H1 (cell line): ENCODE results near the gene SZT2. TPM values are rescaled to one million over a fixed set of nuclear protein-coding genes. Genes with fewer than 3 reads are reported as not detected.

ENCODE experiments used
- CTCF ChIA-PET: fragments of 300-600 bp; sonication (Branson Sonifier 250); formaldehyde crosslinking; loops from one replicate; lab custom pipeline; 2021; ENCODE audit not compliant: partially characterized antibody; lab: Charles Lee
- POLR2A ChIA-PET: fragments of 300-600 bp; sonication (Branson Sonifier 250); formaldehyde crosslinking; loops from one replicate; lab custom pipeline; 2021; ENCODE audit warnings: inconsistent platforms; ENCODE audit not compliant: partially characterized antibody; lab: Charles Lee
- DNase-seq, 2 experiments: peaks; one replicate each; pipeline versions ENCODE4 v3.0.0 to v3.0.0-alpha.2; 2010 to 2022; ENCODE audit warnings: low spot score in 2 of 2, low read depth in 1 of 2, mixed read lengths in 1 of 2
- FAIRE-seq: peaks from 2 replicates; lab custom pipeline; 2011; peaks lifted over from hg19 to GRCh38; lab: Jason Lieb, UNC
- H2AFZ ChIP-seq: 2 replicates; pipeline ENCODE4 v1.8.1; 2012; ENCODE audit warnings: low read length, inconsistent platforms
- H2AK5ac ChIP-seq: 2 replicates; pipeline ENCODE4 v1.6.1; 2013; ENCODE audit warnings: low read depth, low read length
- H2BK120ac ChIP-seq: replicated peaks from 2 replicates; pipeline ENCODE3; 2013; ENCODE audit warnings: low read depth, low read length, inconsistent platforms
- H2BK12ac ChIP-seq: 2 replicates; pipeline ENCODE4 v1.6.1; 2013; ENCODE audit warnings: low read depth, low read length
- H2BK15ac ChIP-seq: 2 replicates; pipeline ENCODE4 v1.6.1; 2013; ENCODE audit warnings: low read length
- H2BK20ac ChIP-seq: 2 replicates; pipeline ENCODE4 v1.6.1; 2013; ENCODE audit warnings: low read length
- H2BK5ac ChIP-seq: 2 replicates; pipeline ENCODE4 v1.6.1; 2013; ENCODE audit warnings: low read depth, low read length
- H3K14ac ChIP-seq: 2 replicates; pipeline ENCODE4 v1.6.1; 2013; ENCODE audit warnings: inconsistent platforms; ENCODE audit not compliant: insufficient read length
- H3K18ac ChIP-seq: 2 replicates; pipeline ENCODE4 v1.6.1; 2013; ENCODE audit warnings: low read length; ENCODE audit errors: extremely low read depth
- H3K23ac ChIP-seq: 2 replicates; pipeline ENCODE4 v1.6.1; 2013; ENCODE audit warnings: inconsistent platforms; ENCODE audit not compliant: insufficient read length
- H3K23me2 ChIP-seq: 2 replicates; pipeline ENCODE4 v1.6.1; 2013; ENCODE audit warnings: low read depth, low read length
- H3K27ac ChIP-seq: 2 replicates; pipeline ENCODE4 v1.6.1; 2011; ENCODE audit warnings: low read depth, low read length, inconsistent platforms
- H3K27me3 ChIP-seq, 4 experiments: replicated peaks in 1 of 4; 1 replicate in 1 of 4; 2 replicates in 3 of 4; pipeline versions ENCODE4 v1.6.1 to v1.8.1; 2011 to 2013; ENCODE audit warnings: low read length in 3 of 4, mild to moderate bottlenecking in 3 of 4, inconsistent platforms in 2 of 4, mixed read lengths in 2 of 4, moderate library complexity in 1 of 4; ENCODE audit not compliant: control insufficient read depth in 3 of 4, insufficient read depth in 3 of 4; ENCODE audit errors: extremely low read depth in 1 of 4
- H3K36me3 ChIP-seq, 4 experiments: 2 replicates each; pipeline versions ENCODE4 v1.6.1 to v1.8.1; 2011 to 2013; ENCODE audit warnings: mild to moderate bottlenecking in 4 of 4, low read length in 3 of 4, moderate library complexity in 2 of 4, control low read depth in 1 of 4, inconsistent platforms in 1 of 4; ENCODE audit not compliant: insufficient read depth in 4 of 4, control insufficient read depth in 2 of 4
- H3K4ac ChIP-seq: replicated peaks from 2 replicates; pipeline ENCODE3; 2013; ENCODE audit warnings: low read length, low read depth, mixed read lengths, inconsistent platforms; ENCODE audit not compliant: insufficient read length
- H3K4me1 ChIP-seq, 4 experiments: replicated peaks in 1 of 4; 1 replicate in 1 of 4; 2 replicates in 3 of 4; pipeline versions ENCODE4 v1.6.1 to v1.8.1; 2011 to 2013; ENCODE audit warnings: low read length in 3 of 4, inconsistent platforms in 2 of 4, mixed read lengths in 1 of 4; ENCODE audit not compliant: insufficient read depth in 4 of 4, control insufficient read depth in 3 of 4
- H3K4me2 ChIP-seq, 2 experiments: 2 replicates each; pipeline versions ENCODE4 v1.6.1 to v1.8.1; 2011 to 2013; ENCODE audit warnings: low read depth in 2 of 2, low read length in 2 of 2, control low read depth in 1 of 2, inconsistent platforms in 1 of 2, mild to moderate bottlenecking in 1 of 2; ENCODE audit not compliant: insufficient read depth in 1 of 2
- H3K4me3 ChIP-seq, 4 experiments: fragments of 200-600, 300-600 bp in 1 of 4; sonication (generic), shearing (Covaris generic), sonication (Bioruptor Twin) in 1 of 4; 2 replicates each; pipeline versions ENCODE4 v1.5.1 to v1.8.1; 2011 to 2016; ENCODE audit warnings: low read length in 4 of 4, low read depth in 3 of 4, control low read depth in 2 of 4, inconsistent platforms in 2 of 4, mild to moderate bottlenecking in 2 of 4, mixed read lengths in 1 of 4, moderate library complexity in 1 of 4; ENCODE audit not compliant: insufficient read depth in 2 of 4; ENCODE audit errors: extremely low read depth in 1 of 4
- H3K56ac ChIP-seq: replicated peaks from 2 replicates; pipeline ENCODE3; 2013; ENCODE audit warnings: low read depth, mild to moderate bottlenecking, mixed read lengths, low read length, inconsistent platforms; ENCODE audit not compliant: insufficient read length
- H3K79me1 ChIP-seq: 2 replicates; pipeline ENCODE4 v1.6.1; 2013; ENCODE audit warnings: low read depth, low read length, control low read depth
- H3K79me2 ChIP-seq, 2 experiments: 2 replicates each; pipeline versions ENCODE4 v1.6.1 to v1.8.1; 2012 to 2013; ENCODE audit warnings: low read length in 2 of 2, mild to moderate bottlenecking in 2 of 2, inconsistent platforms in 1 of 2; ENCODE audit not compliant: insufficient read depth in 2 of 2, control insufficient read depth in 1 of 2
- H3K9ac ChIP-seq, 4 experiments: replicated peaks in 1 of 4; 1 replicate in 1 of 4; 2 replicates in 3 of 4; pipeline versions ENCODE4 v1.6.1 to v1.8.1; 2011 to 2013; ENCODE audit warnings: low read depth in 3 of 4, low read length in 3 of 4, control low read depth in 2 of 4, mild to moderate bottlenecking in 2 of 4, moderate library complexity in 2 of 4, inconsistent platforms in 1 of 4; ENCODE audit errors: extremely low read depth in 1 of 4
- H3K9me3 ChIP-seq, 2 experiments: 2 replicates each; pipeline versions ENCODE4 v1.6.1 to v1.8.1; 2012 to 2013; ENCODE audit warnings: mild to moderate bottlenecking in 2 of 2, moderate library complexity in 2 of 2, control low read depth in 1 of 2, inconsistent platforms in 1 of 2, low read depth in 1 of 2, low read length in 1 of 2, mixed read lengths in 1 of 2; ENCODE audit not compliant: insufficient read depth in 2 of 2
- H4K20me1 ChIP-seq, 2 experiments: replicated peaks in 1 of 2; 2 replicates each; pipeline versions ENCODE3 to v1.8.1; 2011 to 2013; ENCODE audit warnings: inconsistent platforms in 2 of 2, low read length in 2 of 2, mild to moderate bottlenecking in 1 of 2; ENCODE audit not compliant: insufficient read depth in 2 of 2, control insufficient read depth in 1 of 2
- H4K5ac ChIP-seq: 2 replicates; pipeline ENCODE4 v1.6.1; 2013; ENCODE audit warnings: low read length, low read depth, mixed read lengths, inconsistent platforms; ENCODE audit not compliant: insufficient read length
- H4K8ac ChIP-seq: 2 replicates; pipeline ENCODE4 v1.8.0; 2013; ENCODE audit warnings: mild to moderate bottlenecking, moderate library complexity, low read length, inconsistent platforms; ENCODE audit not compliant: insufficient read depth; ENCODE audit errors: extremely low read depth
- H4K91ac ChIP-seq: replicated peaks from 2 replicates; pipeline ENCODE3; 2013; ENCODE audit warnings: low read length, mixed read lengths, inconsistent platforms; ENCODE audit not compliant: insufficient read length
- CBX8 ChIP-seq: fragments of 300-800, 300-1000 bp; sonication (generic); IDR thresholded peaks from 2 replicates; pipeline ENCODE4 v1.7.1; 2016; ENCODE audit warnings: low read depth, low read length, borderline replicate concordance
- CREB1 ChIP-seq: IDR thresholded peaks from 2 replicates; pipeline ENCODE4 v1.6.1; 2012; ENCODE audit warnings: inconsistent platforms
- EP300 ChIP-seq, 2 experiments: IDR thresholded peaks; 1 replicate in 1 of 2; 2 replicates in 1 of 2; pipeline ENCODE4 v1.6.1; 2011 to 2012; ENCODE audit warnings: low read depth in 2 of 2, low read length in 2 of 2, mild to moderate bottlenecking in 2 of 2, borderline replicate concordance in 1 of 2, inconsistent platforms in 1 of 2, moderate library complexity in 1 of 2
- EZH2 ChIP-seq: fragments of 200-600 bp; sonication (generic); IDR thresholded peaks from 2 replicates; pipeline ENCODE4 v1.7.1; 2012; ENCODE audit warnings: low read depth, mild to moderate bottlenecking, moderate library complexity, low read length, inconsistent platforms; ENCODE audit not compliant: severe bottlenecking
- RAD21 ChIP-seq, 2 experiments: IDR thresholded peaks in 1 of 2; conservative IDR thresholded peaks in 1 of 2; 2 replicates each; pipeline ENCODE4 v1.6.1; 2011; ENCODE audit warnings: low read depth in 2 of 2, low read length in 2 of 2, improper control_type of control experiment in 1 of 2, inconsistent platforms in 1 of 2, mild to moderate bottlenecking in 1 of 2, moderate library complexity in 1 of 2
- RNF2 ChIP-seq: fragments of 200-900, 300-1000 bp; sonication (generic); IDR thresholded peaks from 2 replicates; pipeline ENCODE4 v1.7.1; 2016; ENCODE audit warnings: borderline replicate concordance, low read depth, mild to moderate bottlenecking, antibody characterized with exemption, low read length; ENCODE audit not compliant: poor library complexity, severe bottlenecking; ENCODE audit errors: missing control alignments
- TAF1 ChIP-seq: IDR thresholded peaks from 2 replicates; pipeline ENCODE4 v1.6.1; 2011; ENCODE audit warnings: mild to moderate bottlenecking, low read depth, low read length
- TBP ChIP-seq: IDR thresholded peaks from 2 replicates; pipeline ENCODE4 v1.6.1; 2011; ENCODE audit warnings: low read depth, low read length, improper control_type of control experiment
- WGBS, 2 experiments: shearing (Covaris generic) in 1 of 2; methylation state at CpG; one replicate each; pipeline versions ENCODE4 v1.1.6 to v1.1.7; 2013 to 2015; ENCODE audit warnings: low lambda C conversion rate in 2 of 2, mixed read lengths in 2 of 2, inconsistent platforms in 1 of 2, low coverage in 1 of 2, missing lambda C conversion rate in 1 of 2; ENCODE audit not compliant: insufficient replicate concordance in 2 of 2, insufficient coverage in 1 of 2, insufficient read length in 1 of 2; ENCODE audit errors: extremely low coverage in 1 of 2, missing lambda C conversion rate in 1 of 2; 5-methylcytosine and 5-hydroxymethylcytosine counted together
- polyA plus RNA-seq, 7 experiments: library from polyadenylated mRNA; depleted of rRNA in 3 of 7; stranded (reverse) in 5 of 7; unstranded in 2 of 7; fragments of >200 nt in 5 of 7; fragments of 200-250 nt in 2 of 7; gene quantifications; 1 replicate in 5 of 7; 2 replicates in 1 of 7; 4 replicates in 1 of 7; pipeline versions ENCODE4 v1.2.1 to v1.2.3, GENCODE V29; 2011 to 2013; ENCODE audit warnings: missing spikeins in 2 of 7, mixed read lengths in 2 of 7
- total RNA-seq: library from RNA; stranded (reverse); fragmentation: NEBNext Ultra II Directional; extraction: Animal tissue kit (Norgen Biotek cat#: 25700); gene quantifications from 2 replicates; pipeline ENCODE4 v1.2.1, GENCODE V29; 2021

Gene SZT2
- total and polyA plus RNA-seq, 2 of the 8 experiments (the other 6 are each of a cell fraction or from before 2014, with no cell fraction given), result 4.7 to 12.9 TPM

DNA sequence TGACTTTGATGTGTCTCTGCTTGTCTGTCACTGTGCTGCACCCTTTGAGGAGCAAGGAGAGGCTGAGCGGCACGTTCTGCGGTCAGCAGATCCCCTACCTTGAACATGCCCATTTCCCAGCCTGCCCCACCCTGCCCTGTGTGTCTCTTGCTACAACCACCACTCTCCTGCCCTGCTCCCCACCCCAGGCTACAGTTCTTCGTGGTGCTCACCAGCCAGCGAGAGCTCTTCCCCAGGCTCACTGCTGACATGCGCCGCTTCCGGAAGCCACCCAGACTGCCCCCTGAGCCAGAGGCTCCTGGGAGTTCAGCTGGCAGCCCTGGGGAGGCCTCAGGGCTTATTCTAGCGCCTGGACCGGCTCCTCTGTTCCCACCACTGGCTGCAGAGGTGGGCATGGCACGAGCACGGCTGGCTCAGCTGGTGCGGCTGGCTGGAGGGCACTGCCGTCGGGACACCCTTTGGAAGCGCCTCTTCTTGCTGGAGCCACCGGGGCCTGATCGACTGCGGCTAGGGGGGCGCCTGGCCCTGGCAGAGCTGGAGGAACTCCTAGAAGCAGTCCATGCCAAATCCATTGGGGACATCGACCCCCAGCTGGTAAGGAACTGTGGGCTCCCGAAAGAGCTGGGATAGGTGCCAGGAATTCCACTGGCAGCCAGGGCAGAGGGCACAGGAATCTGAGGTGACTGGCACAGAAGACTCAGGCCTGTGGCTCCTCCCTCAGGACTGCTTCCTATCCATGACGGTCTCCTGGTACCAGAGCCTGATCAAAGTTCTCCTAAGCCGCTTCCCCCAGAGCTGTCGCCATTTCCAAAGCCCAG, 58.4 kb downstream of the SZT2 start:
- FAIRE-seq (no peak), DNase-seq (no peak)
- Histone ChIP-seq H3K27me3 (no peaks in the 10 kb centered on the region; a peak in 1 of 7 replicates), H4K5ac (no peak overlapping the region), H3K27ac (no peak overlapping the region), H2AK5ac (no peak overlapping the region), H3K9me3 (no peaks in the 10 kb centered on the region), H3K79me1 (no peaks in the 10 kb centered on the region), H3K4me2 (no peak overlapping the region), H3K23ac (no peak overlapping the region), H2BK15ac (no peak overlapping the region), H3K9ac (no peak overlapping the region), H2BK20ac (no peak overlapping the region), H4K91ac (no peak overlapping the region), H3K14ac (no peak overlapping the region), H3K79me2 (no peaks in the 10 kb centered on the region), H3K23me2 (peaks cover 3% of the 10 kb centered on the region; the same call in 1 of the 2 replicates), H4K8ac (no peak overlapping the region), H2BK12ac (no peak overlapping the region), H3K4ac (no peak overlapping the region), H4K20me1 (peaks cover 0 to 10% of the 10 kb centered on the region in 2 experiments), H3K56ac (no peak overlapping the region), H3K36me3 (peaks cover 11 to 41% (median 21%) of the 10 kb centered on the region in 4 experiments; a peak in 6 of 8 replicates), H2BK5ac (no peak overlapping the region), H2BK120ac (no peak overlapping the region), H3K4me3 (no peak overlapping the region), H3K18ac (no peak overlapping the region), H3K4me1 (peaks cover 0 to 6% (median 3%) of the 10 kb centered on the region in 4 experiments; a peak in 4 of 7 replicates), H2AFZ (no peak overlapping the region)
- CTCF ChIA-PET, result interaction anchor here (1.7 kb wide), 1 partner anchor 19 kb away, joined by 3 read pairs; no protein-coding TSS in a partner anchor
- POLR2A ChIA-PET, result interaction anchor here (0.9 to 1.8 kb wide), 7 partner anchors 8 to 100 kb away, joined by 3 to 5 read pairs (median 3); no protein-coding TSS in a partner anchor
- WGBS, 2 experiments, result 92% methylated on average over 25 of the region's 25 CpGs; no CpG with 5 or more reads in 1 of the 2 experiments
- TF ChIP-seq TAF1 (no peak), EZH2 (no peak), CREB1 (no peak), RAD21 (IDR thresholded peaks at IDR 0.05 in 1 of 2, conservative IDR thresholded peaks at IDR 0.05 in 1 of 2; ENCODE audit: low read depth in 2 of 2, low read length in 2 of 2) (no peak), EP300 (IDR thresholded peaks at IDR 0.05; ENCODE audit: borderline replicate concordance in 1 of 2, low read depth in 2 of 2, low read length in 2 of 2) (no peak), CBX8 (no peak), TBP (no peak), RNF2 (no peak)
